Breast epithelium (tissue), 3 donors: ENCODE results near the gene SEMA4D.

Experiments used
- CTCF ChIP-seq, 3 donors: fragments of 450-650 bp; IDR thresholded peaks; one replicate each; pipeline ENCODE4 v1.5.1; 2016 to 2017; ENCODE audit warnings: antibody characterized with exemption in 3 of 3, mild to moderate bottlenecking in 3 of 3, moderate library complexity in 3 of 3
- POLR2A ChIP-seq: fragments of 450-650 bp; IDR thresholded peaks from one replicate; pipeline ENCODE4 v1.6.1; 2016; ENCODE audit warnings: antibody characterized with exemption, mild to moderate bottlenecking, moderate library complexity

- TF ChIP-seq POLR2A = no peak
- no peak for TF ChIP-seq CTCF (IDR thresholded peaks at IDR 0.05)
These were observed at the start of gene SEMA4D for GRCh38 chr9:89497978-89498851.
